Adrenal gland (tissue), 5 donors: ENCODE results near the gene SSTR1.

Experiments
- CTCF ChIP-seq, 6 experiments: fragments of 450-650 bp in 4 of 6; fragments of 200-600 bp in 2 of 6; sonication (generic) in 1 of 6; IDR thresholded peaks; 1 replicate in 5 of 6; 2 replicates in 1 of 6; pipeline versions ENCODE4 v1.5.1 to v1.8.0; 2016 to 2021; ENCODE audit warnings: antibody characterized with exemption in 6 of 6, mild to moderate bottlenecking in 2 of 6, moderate library complexity in 1 of 6
- POLR2A ChIP-seq, 2 donors: fragments of 450-650 bp; IDR thresholded peaks; one replicate each; pipeline ENCODE4 v1.6.1; 2017; ENCODE audit warnings: antibody characterized with exemption in 2 of 2, mild to moderate bottlenecking in 2 of 2, moderate library complexity in 1 of 2
- donor health status: DM: no; HTN: no; CAD: no.

- TF ChIP-seq POLR2A (IDR thresholded peaks at IDR 0.05) = no peak
- TF ChIP-seq CTCF (IDR thresholded peaks at IDR 0.05) = no peak
Observed at GRCh38 chr14:38226366-38226765, 18.7 kb downstream of the SSTR1 start.
